Measurements from ENCODE around the gene PAFAH2. TPM values are rescaled to one million over a fixed set of nuclear protein-coding genes. Genes with fewer than 3 reads are reported as not detected.

Gene PAFAH2
- total RNA-seq, result 14.2 and 17.9 TPM in 2 replicates

GRCh38 chr1:25997828-25998761 lies at the start of gene PAFAH2:
TSS of gene PAFAH2 (minus strand) at chr1:25998063. CDS start at chr1:25990816, 7,247 bp downstream.

DNA sequence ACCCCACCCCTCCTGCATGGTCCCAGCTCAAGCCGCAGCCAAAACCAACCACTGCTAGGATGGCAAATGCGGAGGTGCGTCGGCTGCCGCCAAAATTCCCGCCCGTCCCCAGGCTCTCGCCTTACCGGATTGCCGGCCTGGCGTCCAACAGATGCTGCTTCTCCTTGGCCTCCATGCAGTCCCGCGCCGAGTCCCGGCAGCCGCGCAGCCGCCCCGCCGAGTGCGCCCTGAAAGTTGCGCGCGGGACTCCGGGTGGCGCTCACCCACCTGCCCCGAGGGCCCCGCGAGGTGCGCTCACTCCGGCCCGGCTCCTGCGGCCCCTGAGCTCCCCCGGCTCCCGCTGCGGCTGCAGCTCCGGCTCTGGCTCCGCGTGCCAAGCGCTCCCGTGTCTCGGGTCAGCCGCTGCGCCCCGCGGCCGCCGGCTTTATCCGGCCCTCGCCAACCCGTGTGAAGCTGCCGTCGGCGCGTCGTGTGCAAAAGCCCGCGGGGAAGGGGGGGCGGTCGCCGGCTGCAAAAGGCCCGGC lies 47.9 kb upstream of the PAFAH2 start, which contains the start of gene SLC30A2:
TSS of gene SLC30A2 (minus strand) at position 397 of the 524 bp plus-strand sequence. CDS start at position 175, 222 bp downstream.

GRCh38 chr1:26021647-26022403 lies 24.0 kb upstream of the PAFAH2 start, which contains the start of gene EXTL1:
TSS of gene EXTL1 (plus strand) at chr1:26021775. CDS start at chr1:26022647, 872 bp downstream.

Other genes starting within 250 kb of the PAFAH2 start
- gene SELENON, start 197.9 kb downstream of the PAFAH2 start, total RNA-seq, result 9.2 and 11.9 TPM in 2 replicates
- 19.5 and 24.3 TPM in 2 replicates for gene MTFR1L, start 178.1 kb downstream of the PAFAH2 start, total RNA-seq
- gene AUNIP, start 138.6 kb downstream of the PAFAH2 start, total RNA-seq, result 2.2 and 2.8 TPM in 2 replicates
- 12.3 and 19.6 TPM in 2 replicates for gene PAQR7, start 122.4 kb downstream of the PAFAH2 start, total RNA-seq
- 15.8 and 41.7 TPM in 2 replicates for gene STMN1, start 91.6 kb downstream of the PAFAH2 start, total RNA-seq
- gene EXTL1, start 23.7 kb upstream of the PAFAH2 start, total RNA-seq, result under 0.01 TPM in 1 of 2 replicates, not detected in the other
- 0.48 TPM in 1 of 2 replicates, not detected in the other for gene SLC30A2, start 48.1 kb upstream of the PAFAH2 start, total RNA-seq
- not detected in 2 replicates for gene TRIM63, start 69.6 kb upstream of the PAFAH2 start, total RNA-seq
- 3.6 and 7.9 TPM in 2 replicates for gene PDIK1L, start 113.8 kb upstream of the PAFAH2 start, total RNA-seq
- under 0.01 TPM in 1 of 2 replicates, not detected in the other for gene FAM110D, start 161.0 kb upstream of the PAFAH2 start, total RNA-seq
- gene C1orf232, start 170.9 kb upstream of the PAFAH2 start, total RNA-seq, result not detected in 2 replicates
- 40.3 and 59.3 TPM in 2 replicates for gene ZNF593, start 171.8 kb upstream of the PAFAH2 start, total RNA-seq
- not detected in 2 replicates for gene ZNF593OS, start 173.8 kb upstream of the PAFAH2 start, total RNA-seq
- gene CNKSR1, start 179.4 kb upstream of the PAFAH2 start, total RNA-seq, result 14.7 and 23.9 TPM in 2 replicates
- gene CATSPER4, start 192.5 kb upstream of the PAFAH2 start, total RNA-seq, result not detected in 2 replicates
- 9.9 and 11.7 TPM in 2 replicates for gene CEP85, start 236.1 kb upstream of the PAFAH2 start, total RNA-seq

Measured in tracheal epithelial cell (primary cell).